ENCODE results near the gene SV2B.
A peak's percentile ranks its signal among the peaks of the same experiment; 100 is the strongest.

Gene SV2B

DNA sequence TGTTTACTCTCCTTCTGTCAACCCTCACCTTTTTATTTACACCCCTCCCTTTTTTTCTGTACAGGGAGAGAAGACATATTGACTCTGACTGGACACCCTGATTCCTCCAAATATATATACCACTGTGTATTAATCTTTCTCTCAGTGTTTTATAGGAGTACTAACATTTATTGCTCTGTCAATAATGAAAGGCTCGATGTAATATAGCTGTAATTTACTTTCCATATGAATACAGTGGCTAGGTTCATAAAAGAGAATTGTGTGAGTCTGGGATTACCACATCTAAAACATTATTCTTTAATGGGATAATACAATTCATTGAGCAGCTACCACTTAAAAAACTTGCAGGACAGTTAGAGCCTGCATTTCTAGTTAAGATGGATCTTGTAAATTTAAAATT is 194.3 kb downstream of the SV2B start:
- DNase-seq, result no peak
- H3K27me3 Mint-ChIP-seq, result peaks cover 45 to 52% of the 10 kb centered on the region in 2 donors
- no peak overlapping the region for H3K4me3 Mint-ChIP-seq
- no peaks in the 10 kb centered on the region for H3K9me3 Mint-ChIP-seq
- H3K27ac Mint-ChIP-seq, result no peak overlapping the region
- no peaks in the 10 kb centered on the region for H3K4me1 Mint-ChIP-seq (ENCODE audit: low read depth in 2 of 2)
- ATAC-seq (replicated peaks), result no peak
- H3K36me3 Mint-ChIP-seq (ENCODE audit: insufficient read depth), result no peaks in the 10 kb centered on the region

DNA sequence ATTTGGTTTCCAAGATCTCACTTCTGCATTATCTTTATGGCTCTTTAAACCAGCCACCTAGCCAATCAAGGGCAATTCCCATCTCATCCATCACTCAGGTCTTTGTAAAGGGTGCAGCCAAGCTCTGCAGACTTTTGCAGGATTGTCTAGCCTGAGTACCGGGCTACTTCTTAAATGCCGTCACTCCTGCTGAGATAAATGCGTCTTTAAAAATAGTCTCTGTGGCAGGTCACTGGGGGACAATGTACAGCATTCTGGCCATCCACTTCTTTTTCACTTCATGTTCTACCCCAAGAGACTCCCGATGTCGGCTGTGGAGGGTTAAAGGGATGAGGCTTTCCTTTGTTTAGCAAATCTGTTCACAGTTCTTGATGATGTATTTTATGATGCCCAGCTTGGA is 194.7 kb downstream of the SV2B start:
- Mint-ChIP-seq H3K27ac (no peak overlapping the region), H3K27me3 (peaks cover 45 to 50% of the 10 kb centered on the region in 2 donors), H3K4me3 (no peak overlapping the region), H3K9me3 (no peaks in the 10 kb centered on the region), H3K4me1 (ENCODE audit: low read depth in 2 of 2) (no peaks in the 10 kb centered on the region), H3K36me3 (ENCODE audit: insufficient read depth) (no peaks in the 10 kb centered on the region)
- DNase-seq (no peak), ATAC-seq (replicated peaks) (no peak)

DNA sequence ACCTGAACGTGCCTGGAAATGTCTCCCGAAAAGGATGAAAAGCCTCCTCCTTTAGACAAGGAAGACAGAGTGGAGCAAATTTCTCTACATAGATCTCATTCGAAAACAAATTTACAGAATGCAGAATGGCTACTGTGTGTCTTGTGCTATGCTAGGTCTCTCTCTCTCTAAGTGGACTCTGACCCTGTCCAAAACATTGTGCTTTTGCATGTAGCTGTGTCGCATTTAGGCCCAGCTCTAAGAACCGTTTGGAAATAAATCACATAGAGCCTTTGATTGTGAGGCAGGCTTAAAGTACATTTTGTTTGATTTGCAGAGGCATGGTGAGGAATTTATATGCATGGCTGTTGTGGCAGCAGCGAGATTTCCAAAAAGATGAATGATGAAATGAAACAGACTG is 198.0 kb downstream of the SV2B start:
- H3K9me3 Mint-ChIP-seq, result no peaks in the 10 kb centered on the region
- H3K27me3 Mint-ChIP-seq, result peaks cover 60 to 66% of the 10 kb centered on the region in 2 donors
- no peak for ATAC-seq (replicated peaks)
- H3K4me1 Mint-ChIP-seq (ENCODE audit: low read depth in 2 of 2), result peaks cover 3 to 5% of the 10 kb centered on the region in 2 donors
- DNase-seq, result no peak
- no peaks in the 10 kb centered on the region for H3K36me3 Mint-ChIP-seq (ENCODE audit: insufficient read depth)
- H3K4me3 Mint-ChIP-seq, result no peak overlapping the region
- H3K27ac Mint-ChIP-seq, result no peak overlapping the region

DNA sequence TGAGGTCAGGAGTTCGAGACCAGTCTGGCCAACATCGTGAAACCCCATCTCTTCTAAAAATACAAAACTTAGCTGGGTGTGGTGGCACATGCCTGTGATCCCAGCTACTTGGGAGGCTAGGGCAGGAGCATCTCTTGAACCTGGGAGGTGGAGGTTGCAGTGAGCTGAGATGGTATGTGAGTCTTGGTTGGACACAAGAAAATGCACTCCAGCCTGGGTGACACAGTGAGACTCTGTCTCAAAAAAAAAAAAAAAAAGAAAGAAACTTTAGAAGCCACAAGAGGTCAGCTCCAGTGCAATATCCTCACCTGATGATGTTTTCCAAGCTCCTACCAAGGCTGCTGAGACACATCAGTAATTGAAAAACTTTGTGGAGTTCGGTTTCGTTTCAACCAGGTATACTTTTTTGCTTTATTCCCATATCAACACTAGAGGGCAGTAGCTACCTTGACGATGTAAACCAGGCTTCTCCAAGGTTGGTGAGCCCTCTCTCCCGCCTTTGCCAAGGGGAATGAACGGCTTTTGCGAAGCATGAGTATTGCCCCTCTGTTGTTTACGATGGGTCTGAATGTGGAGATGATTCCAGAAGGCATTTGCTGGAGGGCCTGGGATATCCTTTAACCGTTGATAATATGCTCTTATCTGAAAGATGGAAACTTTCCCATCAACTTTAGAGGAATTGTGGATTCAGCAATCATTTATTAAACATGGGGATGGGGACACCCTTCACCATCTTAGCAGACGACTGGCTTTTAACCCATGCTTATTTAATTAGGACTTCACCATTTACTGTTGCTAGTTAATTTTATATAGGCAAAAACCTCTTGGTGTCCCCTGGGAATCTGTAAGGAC is 202.8 kb downstream of the SV2B start:
- ATAC-seq (replicated peaks) (peak; percentile 55), DNase-seq (peak in 2 of 3 experiments; percentile 20 to 34)
- H3K4me3 Mint-ChIP-seq, result peak overlapping the region in 1 of 2 donors; percentile 5
- no peaks in the 10 kb centered on the region for H3K36me3 Mint-ChIP-seq (ENCODE audit: insufficient read depth)
- H3K27me3 Mint-ChIP-seq, result peaks cover 61 to 69% of the 10 kb centered on the region in 2 donors
- no peaks in the 10 kb centered on the region for H3K9me3 Mint-ChIP-seq
- peaks cover 11 to 24% of the 10 kb centered on the region in 2 donors for H3K4me1 Mint-ChIP-seq (ENCODE audit: low read depth in 2 of 2)
- H3K27ac Mint-ChIP-seq, result peak overlapping the region in 1 of 2 donors; percentile 45

DNA sequence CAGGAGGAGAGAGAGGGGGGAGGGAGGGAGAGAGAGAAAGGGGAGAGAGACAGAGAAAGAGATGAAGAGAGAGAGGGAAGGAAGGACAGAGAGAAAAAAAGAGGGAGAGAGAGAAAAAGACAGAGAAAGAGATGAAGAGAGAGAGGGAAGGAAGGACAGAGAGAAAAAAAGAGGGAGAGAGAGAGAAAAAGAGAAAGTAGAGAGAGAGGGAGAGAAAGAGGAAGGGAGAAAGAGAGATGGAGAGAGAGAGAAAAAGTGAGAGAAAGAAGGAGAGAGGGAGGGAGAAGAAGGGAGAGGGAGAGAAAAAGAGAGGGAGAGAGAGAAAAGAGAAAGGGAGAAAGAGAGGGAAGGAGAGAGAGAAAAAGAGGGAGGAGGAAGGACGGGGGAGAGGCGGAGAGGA is 204.2 kb downstream of the SV2B start:
- peaks cover 16 to 31% of the 10 kb centered on the region in 2 donors for H3K4me1 Mint-ChIP-seq (ENCODE audit: low read depth in 2 of 2)

DNA sequence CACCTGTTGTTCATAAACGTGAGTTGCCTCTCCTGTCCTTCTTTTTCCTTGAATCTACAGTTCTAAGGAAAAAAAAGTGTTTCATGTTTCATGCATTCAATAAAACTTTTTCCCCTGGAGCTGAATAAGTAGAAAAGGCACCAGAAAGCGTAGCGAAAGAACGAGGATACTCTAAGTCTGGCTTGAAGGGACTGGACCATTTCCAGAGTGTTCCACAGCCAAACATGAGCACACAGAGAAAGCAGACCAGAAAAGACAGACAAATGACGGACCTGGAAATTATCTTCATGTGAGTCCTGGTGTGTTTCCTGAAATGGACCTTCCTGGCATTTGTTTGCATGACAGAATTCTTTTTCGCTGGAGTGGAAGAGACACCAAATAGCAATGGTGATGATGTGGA is 204.7 kb downstream of the SV2B start:
- peak overlapping the region in 1 of 2 donors; percentile 33 for H3K27ac Mint-ChIP-seq
- H3K27me3 Mint-ChIP-seq, result peaks cover 63 to 73% of the 10 kb centered on the region in 2 donors
- H3K4me1 Mint-ChIP-seq (ENCODE audit: low read depth in 2 of 2), result peaks cover 19 to 34% of the 10 kb centered on the region in 2 donors

More for the DNA sequence above, 204.2 kb downstream of the SV2B start:
- H3K36me3 Mint-ChIP-seq (ENCODE audit: insufficient read depth), result no peaks in the 10 kb centered on the region
- ATAC-seq (replicated peaks) (no peak), DNase-seq (no peak)
- H3K9me3 Mint-ChIP-seq, result no peaks in the 10 kb centered on the region
- peak overlapping the region in 1 of 2 donors; percentile 33 for H3K27ac Mint-ChIP-seq
- H3K4me3 Mint-ChIP-seq, result no peak overlapping the region
- peaks cover 57 to 70% of the 10 kb centered on the region in 2 donors for H3K27me3 Mint-ChIP-seq

DNA sequence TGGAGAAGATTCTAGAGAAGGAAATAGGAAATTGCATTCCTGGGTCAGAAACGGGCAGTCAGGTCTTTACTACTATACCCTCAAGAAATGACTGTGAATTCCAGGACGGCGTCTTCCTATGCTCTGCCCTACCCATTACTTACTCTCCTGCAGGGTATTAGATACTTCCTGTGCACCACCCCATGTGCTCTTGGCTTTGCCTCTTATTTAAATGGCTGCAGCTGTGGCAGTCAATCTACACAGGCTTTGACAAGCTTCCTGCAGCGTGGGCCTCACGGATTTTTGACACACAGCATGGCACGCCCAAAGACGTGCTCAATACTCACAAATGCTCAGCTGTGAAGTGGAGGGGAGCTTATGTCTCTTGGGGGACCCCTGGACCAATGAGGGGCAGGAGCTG is 206.1 kb downstream of the SV2B start:
- Mint-ChIP-seq H3K4me3 (no peak overlapping the region), H3K36me3 (ENCODE audit: insufficient read depth) (no peaks in the 10 kb centered on the region), H3K27me3 (peaks cover 50 to 60% of the 10 kb centered on the region in 2 donors), H3K4me1 (ENCODE audit: low read depth in 2 of 2) (peaks cover 19 to 34% of the 10 kb centered on the region in 2 donors), H3K9me3 (no peaks in the 10 kb centered on the region), H3K27ac (no peak overlapping the region)
- ATAC-seq (replicated peaks) (no peak), DNase-seq (no peak)

More for the DNA sequence above, 204.7 kb downstream of the SV2B start:
- Mint-ChIP-seq H3K4me3 (no peak overlapping the region), H3K36me3 (ENCODE audit: insufficient read depth) (no peaks in the 10 kb centered on the region), H3K9me3 (no peaks in the 10 kb centered on the region)
- DNase-seq, result no peak
- no peak for ATAC-seq (replicated peaks)

DNA sequence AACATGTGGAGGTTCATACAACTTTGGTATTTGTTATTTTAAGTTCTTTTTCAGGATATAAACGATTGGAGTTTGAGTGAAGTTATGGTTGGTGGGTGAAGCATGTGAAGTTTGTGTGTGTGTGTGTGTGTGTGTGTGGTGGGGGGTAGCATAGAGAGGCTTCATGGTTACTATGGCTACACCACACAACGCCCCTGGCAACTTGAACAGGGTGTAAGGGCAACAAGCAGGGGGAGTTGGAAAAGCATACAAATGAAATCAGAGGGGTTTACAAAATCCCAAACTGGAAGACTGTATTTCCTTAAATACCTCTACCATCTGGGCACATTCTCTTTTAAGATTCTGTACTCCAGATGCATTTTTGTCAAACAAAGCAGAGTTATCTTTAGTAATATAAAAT is 207.5 kb downstream of the SV2B start:
- Mint-ChIP-seq H3K27ac (no peak overlapping the region), H3K4me1 (ENCODE audit: low read depth in 2 of 2) (peaks cover 30 to 48% of the 10 kb centered on the region in 2 donors), H3K36me3 (ENCODE audit: insufficient read depth) (no peaks in the 10 kb centered on the region), H3K4me3 (no peak overlapping the region), H3K9me3 (no peaks in the 10 kb centered on the region), H3K27me3 (peaks cover 42 to 58% of the 10 kb centered on the region in 2 donors)
- no peak for DNase-seq
- ATAC-seq (replicated peaks), result no peak

DNA sequence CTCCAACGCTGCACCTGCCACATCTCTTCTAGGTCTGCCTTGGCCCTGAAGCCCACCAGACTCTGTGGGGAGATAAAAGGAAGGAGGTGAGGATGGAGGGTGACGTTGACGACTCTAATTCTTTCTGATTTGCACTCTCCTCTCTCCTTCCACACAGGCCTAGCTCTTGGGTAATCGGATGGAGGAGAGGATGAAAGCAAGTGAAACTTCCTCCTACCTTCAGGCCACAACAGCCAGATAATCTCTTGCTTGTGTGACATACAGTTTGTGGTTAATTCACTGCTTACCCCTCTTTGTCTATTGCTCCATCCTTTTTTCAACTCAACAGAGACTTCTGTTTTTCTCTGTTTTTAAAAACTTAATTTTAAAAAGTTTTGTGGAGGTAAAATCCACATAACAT is 208.1 kb downstream of the SV2B start:
- peak; percentile 40 for ATAC-seq (replicated peaks)
- H3K4me3 Mint-ChIP-seq, result no peak overlapping the region

DNA sequence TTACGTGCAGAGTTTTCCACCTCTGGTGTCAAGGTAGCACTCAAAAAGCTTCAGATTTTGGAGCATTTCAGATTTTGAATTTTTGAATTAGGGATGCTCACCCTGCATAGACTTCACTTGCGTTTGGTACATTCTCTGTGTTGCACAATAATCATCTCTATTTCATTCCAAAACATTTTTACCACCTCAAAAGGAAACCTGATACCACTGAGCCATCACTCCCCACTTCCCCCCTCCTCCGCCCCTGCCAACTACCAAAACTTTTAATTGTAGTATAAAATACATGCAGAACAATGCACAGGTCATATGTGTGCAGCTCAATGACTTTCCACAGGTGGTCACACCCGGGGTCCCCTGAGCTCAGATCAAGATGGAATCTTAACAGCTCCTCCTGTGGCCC is 208.8 kb downstream of the SV2B start:
- H3K27me3 Mint-ChIP-seq, result peaks cover 47 to 58% of the 10 kb centered on the region in 2 donors
- ATAC-seq (replicated peaks) (no peak), DNase-seq (no peak)
- H3K36me3 Mint-ChIP-seq (ENCODE audit: insufficient read depth), result no peaks in the 10 kb centered on the region
- H3K9me3 Mint-ChIP-seq, result no peaks in the 10 kb centered on the region
- peaks cover 31 to 53% of the 10 kb centered on the region in 2 donors for H3K4me1 Mint-ChIP-seq (ENCODE audit: low read depth in 2 of 2)
- H3K27ac Mint-ChIP-seq, result no peak overlapping the region
- no peak overlapping the region for H3K4me3 Mint-ChIP-seq

More for the DNA sequence above, 208.1 kb downstream of the SV2B start:
- H3K4me1 Mint-ChIP-seq (ENCODE audit: low read depth in 2 of 2), result peaks cover 30 to 50% of the 10 kb centered on the region in 2 donors
- H3K36me3 Mint-ChIP-seq (ENCODE audit: insufficient read depth), result no peaks in the 10 kb centered on the region
- no peaks in the 10 kb centered on the region for H3K9me3 Mint-ChIP-seq
- peaks cover 46 to 58% of the 10 kb centered on the region in 2 donors for H3K27me3 Mint-ChIP-seq
- no peak for DNase-seq
- no peak overlapping the region for H3K27ac Mint-ChIP-seq

DNA sequence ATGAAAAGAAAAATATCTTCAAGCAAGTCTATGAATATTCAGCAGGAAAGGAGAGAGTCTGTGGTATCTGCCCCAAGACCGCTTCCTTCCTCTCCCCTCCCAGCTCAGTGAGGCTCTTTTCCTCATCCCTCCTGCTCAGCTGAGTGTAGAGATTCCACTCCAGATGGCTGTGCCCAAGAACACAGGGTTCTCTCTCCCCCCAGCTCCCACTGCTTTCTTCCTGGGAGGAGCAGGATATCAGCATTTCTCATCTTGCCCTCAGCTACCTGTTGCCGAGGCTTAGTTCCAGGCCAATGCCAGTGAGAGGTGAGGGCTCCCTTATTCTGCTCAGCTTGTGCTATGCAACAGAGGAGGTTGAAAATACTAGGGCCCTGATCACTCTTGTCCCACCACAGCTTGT is 211.9 kb downstream of the SV2B start:
- ATAC-seq (replicated peaks) (peak; percentile 77), DNase-seq (peak in 2 of 3 experiments; percentile 13 to 20)
- Mint-ChIP-seq H3K4me1 (ENCODE audit: low read depth in 2 of 2) (peaks cover 40 to 41% of the 10 kb centered on the region in 2 donors), H3K36me3 (ENCODE audit: insufficient read depth) (no peaks in the 10 kb centered on the region), H3K27me3 (peaks cover 25 to 27% of the 10 kb centered on the region in 2 donors), H3K27ac (peak overlapping the region; percentile 78), H3K9me3 (no peaks in the 10 kb centered on the region), H3K4me3 (peak overlapping the region; percentile 57 to 78)

DNA sequence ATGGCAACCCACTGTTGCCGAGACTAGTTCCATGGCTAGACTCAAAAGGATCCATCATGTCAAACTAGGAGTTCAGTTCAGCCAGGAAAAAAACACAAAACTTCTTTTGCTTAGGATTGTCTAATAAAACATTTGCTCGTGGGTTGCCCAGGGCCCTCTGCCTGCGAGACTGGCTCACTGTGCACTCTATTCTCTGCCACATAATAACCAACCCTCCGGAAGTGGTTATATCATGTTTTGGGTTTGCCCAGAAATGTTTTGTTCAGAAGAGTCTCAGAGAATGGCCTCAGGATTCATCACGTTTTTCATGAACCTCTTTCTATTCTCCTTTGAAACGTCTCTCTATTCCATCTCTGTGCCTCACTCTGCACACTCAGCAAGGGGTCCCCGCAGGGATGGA is 216.1 kb downstream of the SV2B start:
- peaks cover 6 to 9% of the 10 kb centered on the region in 2 donors for H3K27me3 Mint-ChIP-seq
- H3K4me1 Mint-ChIP-seq (ENCODE audit: low read depth in 2 of 2), result peaks cover 35 to 41% of the 10 kb centered on the region in 2 donors
- H3K9me3 Mint-ChIP-seq, result no peaks in the 10 kb centered on the region
- H3K36me3 Mint-ChIP-seq (ENCODE audit: insufficient read depth), result no peaks in the 10 kb centered on the region
- DNase-seq, result peak in 2 of 3 experiments; percentile 7 to 11
- ATAC-seq (replicated peaks), result peak; percentile 84
- peak overlapping the region; percentile 49 to 69 for H3K4me3 Mint-ChIP-seq
- peak overlapping the region in 1 of 2 donors; percentile 29 for H3K27ac Mint-ChIP-seq

DNA sequence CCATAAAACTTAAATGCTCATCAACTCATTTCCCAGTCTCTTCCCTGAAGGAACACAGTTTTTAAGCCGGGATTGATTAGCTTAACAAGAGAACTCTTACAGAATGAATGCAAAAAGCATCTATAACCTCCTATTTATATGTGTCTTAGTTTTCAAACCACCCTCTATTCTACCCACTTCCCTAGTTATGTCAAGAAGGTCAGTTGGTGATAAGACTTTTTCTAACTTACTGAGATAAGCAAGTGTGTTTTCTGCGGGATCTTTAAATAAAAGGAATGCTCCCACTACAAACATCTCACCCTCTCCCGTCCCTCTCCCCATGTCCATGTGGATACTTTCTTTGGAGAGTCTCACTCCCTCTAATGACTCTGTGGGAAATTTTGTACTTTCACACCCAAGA is 218.5 kb downstream of the SV2B start:
- Mint-ChIP-seq H3K4me1 (ENCODE audit: low read depth in 2 of 2) (peaks cover 12 to 24% of the 10 kb centered on the region in 2 donors), H3K9me3 (no peaks in the 10 kb centered on the region)
- ATAC-seq (replicated peaks), result no peak

DNA sequence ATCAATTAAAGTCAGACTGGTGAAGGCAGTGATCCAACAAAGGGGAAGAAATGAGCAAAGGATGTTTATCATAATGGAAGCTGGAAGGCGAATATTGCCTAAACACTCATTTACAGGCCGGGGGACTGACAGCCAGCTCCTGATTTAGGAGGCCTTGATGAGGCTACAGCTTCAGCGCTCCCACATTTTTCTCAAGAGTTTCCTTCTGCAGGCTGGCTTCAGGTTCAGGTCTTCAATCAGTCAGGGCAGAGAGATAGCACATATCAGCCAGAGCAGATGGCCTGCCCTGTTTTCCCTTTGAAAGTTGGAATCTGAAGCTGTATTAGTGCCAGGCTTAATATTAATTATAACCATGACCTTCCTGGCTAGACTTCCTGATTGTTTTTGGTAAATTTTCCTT is 218.9 kb downstream of the SV2B start:
- Mint-ChIP-seq H3K27ac (no peak overlapping the region), H3K4me1 (ENCODE audit: low read depth in 2 of 2) (peaks cover 11 to 24% of the 10 kb centered on the region in 2 donors), H3K4me3 (no peak overlapping the region), H3K9me3 (no peaks in the 10 kb centered on the region), H3K36me3 (ENCODE audit: insufficient read depth) (no peaks in the 10 kb centered on the region), H3K27me3 (no peaks in the 10 kb centered on the region)
- DNase-seq (no peak), ATAC-seq (replicated peaks) (no peak)

More for the DNA sequence above, 218.5 kb downstream of the SV2B start:
- no peak overlapping the region for H3K4me3 Mint-ChIP-seq
- H3K27ac Mint-ChIP-seq, result no peak overlapping the region
- H3K36me3 Mint-ChIP-seq (ENCODE audit: insufficient read depth), result no peaks in the 10 kb centered on the region
- DNase-seq, result no peak
- H3K27me3 Mint-ChIP-seq, result peaks cover 1 to 3% of the 10 kb centered on the region in 2 donors

Measured in effector memory CD8-positive, alpha-beta T cell (primary cell).